H9 (cell line): ENCODE data around the gene SYK. TPM values are rescaled to one million over a fixed set of nuclear protein-coding genes. Genes with fewer than 3 reads are reported as not detected.

Source experiments
- DNase-seq: peaks from one replicate; pipeline ENCODE4 v3.0.0-alpha.2; 2017
- H2AFZ ChIP-seq: one replicate; pipeline ENCODE4 v1.6.1; 2013; ENCODE audit warnings: mild to moderate bottlenecking, low read length, control low read depth, moderate library complexity
- H2AK5ac ChIP-seq: 2 replicates; pipeline ENCODE4 v1.6.1; 2013; ENCODE audit warnings: low read length, control low read depth, mixed read lengths; ENCODE audit not compliant: insufficient read length
- H2BK120ac ChIP-seq: one replicate; pipeline ENCODE4 v1.6.1; 2013; ENCODE audit warnings: low read depth, mild to moderate bottlenecking, low read length, control low read depth, inconsistent platforms; ENCODE audit not compliant: poor library complexity, severe bottlenecking
- H2BK12ac ChIP-seq: 2 replicates; pipeline ENCODE4 v1.6.1; 2013; ENCODE audit warnings: low read length, control low read depth, mixed read lengths, low read depth; ENCODE audit not compliant: insufficient read length
- H2BK15ac ChIP-seq: 2 replicates; pipeline ENCODE4 v1.6.1; 2013; ENCODE audit warnings: low read depth, low read length, control low read depth
- H2BK20ac ChIP-seq: one replicate; pipeline ENCODE4 v1.6.1; 2013; ENCODE audit warnings: low read depth, mild to moderate bottlenecking, low read length, control low read depth, inconsistent platforms; ENCODE audit not compliant: poor library complexity, severe bottlenecking
- H2BK5ac ChIP-seq: 2 replicates; pipeline ENCODE4 v1.6.1; 2013; ENCODE audit warnings: low read length, control low read depth, mixed read lengths; ENCODE audit not compliant: insufficient read length
- H3K14ac ChIP-seq: 2 replicates; pipeline ENCODE4 v1.6.1; 2013; ENCODE audit warnings: low read length, control low read depth; ENCODE audit not compliant: insufficient read depth
- H3K18ac ChIP-seq: 2 replicates; pipeline ENCODE4 v1.6.1; 2013; ENCODE audit warnings: low read depth, mild to moderate bottlenecking, mixed read lengths, low read length, control low read depth; ENCODE audit not compliant: insufficient read length
- H3K23ac ChIP-seq: 2 replicates; pipeline ENCODE4 v1.6.1; 2013; ENCODE audit warnings: low read length, control low read depth, mixed read lengths, low read depth; ENCODE audit not compliant: insufficient read length
- H3K23me2 ChIP-seq: 2 replicates; pipeline ENCODE4 v1.6.1; 2013; ENCODE audit warnings: low read depth, mild to moderate bottlenecking, mixed read lengths, low read length, control low read depth; ENCODE audit not compliant: insufficient read length, poor library complexity, severe bottlenecking
- H3K27ac ChIP-seq: 2 replicates; pipeline ENCODE4 v1.5.1; 2013; ENCODE audit warnings: low read length, control low read depth, mixed read lengths, low read depth; ENCODE audit not compliant: insufficient read length
- H3K27me3 ChIP-seq: 2 replicates; pipeline ENCODE4 v1.6.1; 2013; ENCODE audit warnings: low read length, control low read depth, inconsistent platforms; ENCODE audit not compliant: insufficient read depth
- H3K4ac ChIP-seq: 2 replicates; pipeline ENCODE4 v1.6.1; 2013; ENCODE audit warnings: low read depth, mild to moderate bottlenecking, control low read depth, inconsistent platforms, low read length, moderate library complexity
- H3K4me1 ChIP-seq: 2 replicates; pipeline ENCODE4 v1.6.1; 2013; ENCODE audit warnings: low read length, control low read depth, inconsistent platforms; ENCODE audit not compliant: insufficient read depth
- H3K4me2 ChIP-seq: 2 replicates; pipeline ENCODE4 v1.6.1; 2013; ENCODE audit warnings: low read length, control low read depth, mixed read lengths; ENCODE audit not compliant: insufficient read length, insufficient read depth
- H3K56ac ChIP-seq: 2 replicates; pipeline ENCODE4 v1.6.1; 2013; ENCODE audit warnings: low read depth, mild to moderate bottlenecking, mixed read lengths, low read length, control low read depth; ENCODE audit not compliant: insufficient read length
- H3K79me1 ChIP-seq: 2 replicates; pipeline ENCODE4 v1.6.1; 2013; ENCODE audit warnings: low read depth, mild to moderate bottlenecking, moderate library complexity, low read length, control low read depth, inconsistent platforms; ENCODE audit not compliant: insufficient read depth, poor library complexity, severe bottlenecking
- H3K79me2 ChIP-seq: 2 replicates; pipeline ENCODE4 v1.6.1; 2013; ENCODE audit warnings: low read length, control low read depth, inconsistent platforms; ENCODE audit not compliant: insufficient read depth
- H3K9ac ChIP-seq: 2 replicates; pipeline ENCODE4 v1.6.1; 2013; ENCODE audit warnings: low read length, control low read depth, mixed read lengths; ENCODE audit not compliant: insufficient read length; ENCODE audit errors: extremely low read depth
- H3K9me3 ChIP-seq: one replicate; pipeline ENCODE4 v1.6.1; 2013; ENCODE audit warnings: low read depth, low read length, inconsistent platforms; ENCODE audit not compliant: control insufficient read depth
- H3T11ph ChIP-seq: one replicate; pipeline ENCODE4 v1.6.1; 2013; ENCODE audit warnings: mild to moderate bottlenecking, low read length, control low read depth, inconsistent platforms
- H4K20me1 ChIP-seq: one replicate; pipeline ENCODE4 v1.6.1; 2013; ENCODE audit not compliant: control insufficient read depth, insufficient read length, insufficient read depth
- H4K5ac ChIP-seq: 2 replicates; pipeline ENCODE4 v1.6.1; 2013; ENCODE audit warnings: low read depth, mild to moderate bottlenecking, mixed read lengths, low read length, control low read depth; ENCODE audit not compliant: insufficient read length
- H4K8ac ChIP-seq: replicated peaks from 2 replicates; pipeline ENCODE4 v1.6.1; 2013; ENCODE audit warnings: low read length, control low read depth, mixed read lengths, low read depth; ENCODE audit not compliant: insufficient read length
- H4K91ac ChIP-seq: 2 replicates; pipeline ENCODE4 v1.6.1; 2013; ENCODE audit warnings: low read depth, mild to moderate bottlenecking, moderate library complexity, mixed read lengths, low read length, control low read depth; ENCODE audit not compliant: insufficient read length
- H3K27ac Mint-ChIP-seq, 3 experiments: 2 replicates in 2 of 3; 3 replicates in 1 of 3; pipeline ENCODE4 v1.8.0; 2020 to 2021; ENCODE audit warnings: mixed read lengths in 3 of 3, mild to moderate bottlenecking in 1 of 3, moderate library complexity in 1 of 3
- H3K27me3 Mint-ChIP-seq: 2 replicates; pipeline ENCODE4 v1.8.0; 2021; ENCODE audit warnings: low read depth, mild to moderate bottlenecking, moderate library complexity, mixed read lengths
- H3K36me3 Mint-ChIP-seq, 3 experiments: 2 replicates in 2 of 3; 3 replicates in 1 of 3; pipeline ENCODE4 v1.8.0; 2020 to 2021; ENCODE audit warnings: low read depth in 3 of 3, mixed read lengths in 3 of 3; ENCODE audit not compliant: insufficient read depth in 1 of 3
- H3K4me1 Mint-ChIP-seq, 2 experiments: 2 replicates each; pipeline ENCODE4 v1.8.0; 2020; ENCODE audit warnings: mixed read lengths in 2 of 2
- H3K4me3 Mint-ChIP-seq, 2 experiments: 2 replicates in 1 of 2; 3 replicates in 1 of 2; pipeline ENCODE4 v1.8.0; 2020 to 2021; ENCODE audit warnings: mild to moderate bottlenecking in 2 of 2, mixed read lengths in 2 of 2, moderate library complexity in 1 of 2
- H3K9me3 Mint-ChIP-seq, 2 experiments: 2 replicates in 1 of 2; 3 replicates in 1 of 2; pipeline ENCODE4 v1.8.0; 2020; ENCODE audit warnings: mild to moderate bottlenecking in 2 of 2, mixed read lengths in 2 of 2, moderate library complexity in 1 of 2
- CTCF ChIP-seq: fragments of 200-600 bp; sonication (generic); conservative IDR thresholded peaks from 3 replicates; pipeline ENCODE4 v1.8.0; 2021; ENCODE audit warnings: antibody characterized with exemption, mild to moderate bottlenecking
- WGBS: extraction: QIAGEN DNeasy Blood & Tissue Kit; methylation state at CpG from one replicate; pipeline ENCODE4 v1.1.7; 2013; ENCODE audit warnings: missing lambda C conversion rate, low lambda C conversion rate, mixed read lengths; ENCODE audit not compliant: insufficient read length; ENCODE audit errors: extremely low coverage; 5-methylcytosine and 5-hydroxymethylcytosine counted together
- total RNA-seq: library from RNA; stranded (reverse); gene quantifications from 2 replicates; pipeline ENCODE4 v1.2.1, GENCODE V29; 2021

SYK gene
- total RNA-seq, 1 experiment from 2014 or later = 7.9 TPM

- Histone ChIP-seq H3K4me1 (no peaks in the 10 kb centered on the region), H3K23ac (no peak overlapping the region), H2BK120ac (no peak overlapping the region), H2BK20ac (no peak overlapping the region), H3K79me2 (no peaks in the 10 kb centered on the region), H2AK5ac (no peak overlapping the region), H2BK12ac (no peak overlapping the region), H3K9me3 (no peaks in the 10 kb centered on the region), H3K4ac (no peak overlapping the region), H4K91ac (no peak overlapping the region), H3K56ac (no peak overlapping the region), H4K5ac (no peak overlapping the region), H3K18ac (no peak overlapping the region), H3K27ac (no peak overlapping the region), H3K27me3 (no peaks in the 10 kb centered on the region), H3T11ph (no peak overlapping the region), H4K20me1 (no peaks in the 10 kb centered on the region), H2AFZ (no peak overlapping the region), H3K4me2 (no peak overlapping the region), H3K14ac (no peak overlapping the region), H3K79me1 (no peaks in the 10 kb centered on the region), H2BK15ac (no peak overlapping the region), H3K9ac (no peak overlapping the region), H4K8ac (no peak overlapping the region), H2BK5ac (no peak overlapping the region), H3K23me2 (no peaks in the 10 kb centered on the region)
- no peak for DNase-seq
- Mint-ChIP-seq H3K27me3 (peaks cover 2% of the 10 kb centered on the region), H3K4me3 (no peak overlapping the region), H3K9me3 (peaks cover 14 to 16% of the 10 kb centered on the region in 2 experiments), H3K36me3 (peaks cover 0 to 13% (median 0%) of the 10 kb centered on the region in 3 experiments; a peak in 3 of 7 replicates), H3K4me1 (peaks cover 11 to 14% of the 10 kb centered on the region in 2 experiments), H3K27ac (peak overlapping the region in 1 of 3 experiments; percentile 67; a peak in 1 of 7 replicates)
- no peak for TF ChIP-seq CTCF
- WGBS = no CpG with 5 or more reads among the region's 3 CpGs
Measured at GRCh38 chr9:90905822-90906221, 104.2 kb downstream of the SYK start.
